Cardiac muscle cell (in vitro differentiated cells and primary cell): Measurements from ENCODE around the gene ANKRD11. TPM values are rescaled to one million over a fixed set of nuclear protein-coding genes. Genes with fewer than 3 reads are reported as not detected.

Experiments used
- DNase-seq, 2 donors: peaks; one replicate each; pipeline versions ENCODE4 v3.0.0 to v3.0.0-alpha.2; 2010 to 2017; ENCODE audit warnings: low read depth in 1 of 2, low spot score in 1 of 2
- H3K27ac ChIP-seq: fragments of 200-600 bp; sonication (generic); 2 replicates; pipeline ENCODE4 v1.5.1; 2016
- H3K27me3 ChIP-seq: fragments of 200-600 bp; sonication (generic); 2 replicates; pipeline ENCODE4 v1.6.0; 2016; ENCODE audit warnings: control low read depth
- H3K36me3 ChIP-seq: fragments of 200-600 bp; sonication (generic); 2 replicates; pipeline ENCODE4 v1.5.1; 2016; ENCODE audit warnings: control low read depth
- H3K4me1 ChIP-seq: fragments of 200-600 bp; sonication (generic); 2 replicates; pipeline ENCODE4 v1.8.1; 2017; ENCODE audit warnings: low read depth, mild to moderate bottlenecking, mixed run types
- H3K4me3 ChIP-seq: fragments of 200-600 bp; sonication (generic); 2 replicates; pipeline ENCODE4 v1.5.1; 2016; ENCODE audit warnings: mild to moderate bottlenecking
- H3K9me3 ChIP-seq: fragments of 200-600 bp; sonication (generic); 2 replicates; pipeline ENCODE4 v1.5.1; 2017; ENCODE audit warnings: low read depth, mild to moderate bottlenecking, control low read depth
- CTCF ChIP-seq: IDR thresholded peaks from 2 replicates; pipeline ENCODE4 v1.5.1; 2012; ENCODE audit warnings: low read depth, mild to moderate bottlenecking, low read length
- polyA plus RNA-seq: library from polyadenylated mRNA; unstranded; fragments of >200 nt; fragmentation: Nextera tagmentation; extraction: Ambion mirVana; gene quantifications from 2 replicates; pipeline ENCODE4 v1.2.1, GENCODE V29; 2016
- total RNA-seq: library from RNA; depleted of rRNA; stranded (reverse); fragments of >200 nt; gene quantifications from 2 replicates; pipeline ENCODE4 v1.2.3, GENCODE V29; 2016

Gene ANKRD11
- total and polyA plus RNA-seq, 2 experiments from 2014 or later, result 111 to 131 TPM

- H3K4me1 ChIP-seq, result peaks cover 43% of the 10 kb centered on the region
- no peak for TF ChIP-seq CTCF
These were observed 128.4 kb downstream of the ANKRD11 start for GRCh38 chr16:89361751-89362539.

GRCh38 chr16:89360760-89361435 lies 129.5 kb downstream of the ANKRD11 start:
- H3K4me3 ChIP-seq, result no peak overlapping the region
- H3K27ac ChIP-seq, result no peak overlapping the region
- DNase-seq, result no peak
- H3K27me3 ChIP-seq, result no peaks in the 10 kb centered on the region
- TF ChIP-seq CTCF, result no peak
- H3K9me3 ChIP-seq, result no peaks in the 10 kb centered on the region
- H3K36me3 ChIP-seq, result no peaks in the 10 kb centered on the region
- peaks cover 43% of the 10 kb centered on the region for H3K4me1 ChIP-seq

More at GRCh38 chr16:89361751-89362539, 128.4 kb downstream of the ANKRD11 start:
- Histone ChIP-seq H3K36me3 (no peaks in the 10 kb centered on the region), H3K27ac (no peak overlapping the region), H3K27me3 (no peaks in the 10 kb centered on the region), H3K4me3 (no peak overlapping the region), H3K9me3 (no peaks in the 10 kb centered on the region)
- no peak for DNase-seq

- DNase-seq, result peak in 1 of 2 donors; percentile 34
- TF ChIP-seq CTCF, result no peak
- Histone ChIP-seq H3K27ac (peak overlapping the region; percentile 4), H3K4me3 (no peak overlapping the region), H3K36me3 (no peaks in the 10 kb centered on the region), H3K9me3 (no peaks in the 10 kb centered on the region), H3K4me1 (peaks cover 33% of the 10 kb centered on the region), H3K27me3 (no peaks in the 10 kb centered on the region)
These were observed 130.9 kb downstream of the ANKRD11 start for GRCh38 chr16:89359264-89360147.

GRCh38 chr16:89358030-89359005 lies 132.0 kb downstream of the ANKRD11 start:
- Histone ChIP-seq H3K4me1 (peaks cover 25% of the 10 kb centered on the region), H3K4me3 (no peak overlapping the region), H3K36me3 (no peaks in the 10 kb centered on the region), H3K9me3 (no peaks in the 10 kb centered on the region), H3K27ac (no peak overlapping the region), H3K27me3 (no peaks in the 10 kb centered on the region)
- no peak for DNase-seq
- no peak for TF ChIP-seq CTCF
